ENCODE results near the gene TMEM203. TPM values are rescaled to one million over a fixed set of nuclear protein-coding genes. Genes with fewer than 3 reads are reported as not detected.

The TMEM203 gene
- total and polyA plus RNA-seq, 2 of the 13 experiments (the other 11 are each of a cell fraction or from before 2014, with no cell fraction given) = 23.4 to 36.7 TPM

DNA sequence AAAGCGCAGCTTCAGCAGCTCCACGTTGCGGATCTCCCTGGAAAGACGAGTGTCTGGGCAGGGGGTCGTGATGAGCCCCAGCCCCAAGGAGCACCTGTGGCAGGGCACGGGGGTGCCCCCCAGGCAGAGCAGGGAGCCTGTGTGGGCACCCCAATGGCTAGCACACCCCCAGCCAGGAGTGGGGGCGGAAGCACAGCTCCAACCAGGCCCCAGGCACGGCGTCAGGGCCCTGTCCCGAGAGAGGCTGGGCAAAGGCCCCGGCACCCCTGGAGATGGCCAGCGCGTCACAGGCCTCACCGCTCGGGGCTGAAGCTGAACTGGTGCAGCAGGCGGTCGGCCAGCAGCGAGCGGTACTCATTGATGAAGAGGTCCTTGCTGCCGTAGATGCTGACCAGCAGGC, 25.0 kb downstream of the TMEM203 start (continued):
- TF ChIP-seq, protein P1, sequence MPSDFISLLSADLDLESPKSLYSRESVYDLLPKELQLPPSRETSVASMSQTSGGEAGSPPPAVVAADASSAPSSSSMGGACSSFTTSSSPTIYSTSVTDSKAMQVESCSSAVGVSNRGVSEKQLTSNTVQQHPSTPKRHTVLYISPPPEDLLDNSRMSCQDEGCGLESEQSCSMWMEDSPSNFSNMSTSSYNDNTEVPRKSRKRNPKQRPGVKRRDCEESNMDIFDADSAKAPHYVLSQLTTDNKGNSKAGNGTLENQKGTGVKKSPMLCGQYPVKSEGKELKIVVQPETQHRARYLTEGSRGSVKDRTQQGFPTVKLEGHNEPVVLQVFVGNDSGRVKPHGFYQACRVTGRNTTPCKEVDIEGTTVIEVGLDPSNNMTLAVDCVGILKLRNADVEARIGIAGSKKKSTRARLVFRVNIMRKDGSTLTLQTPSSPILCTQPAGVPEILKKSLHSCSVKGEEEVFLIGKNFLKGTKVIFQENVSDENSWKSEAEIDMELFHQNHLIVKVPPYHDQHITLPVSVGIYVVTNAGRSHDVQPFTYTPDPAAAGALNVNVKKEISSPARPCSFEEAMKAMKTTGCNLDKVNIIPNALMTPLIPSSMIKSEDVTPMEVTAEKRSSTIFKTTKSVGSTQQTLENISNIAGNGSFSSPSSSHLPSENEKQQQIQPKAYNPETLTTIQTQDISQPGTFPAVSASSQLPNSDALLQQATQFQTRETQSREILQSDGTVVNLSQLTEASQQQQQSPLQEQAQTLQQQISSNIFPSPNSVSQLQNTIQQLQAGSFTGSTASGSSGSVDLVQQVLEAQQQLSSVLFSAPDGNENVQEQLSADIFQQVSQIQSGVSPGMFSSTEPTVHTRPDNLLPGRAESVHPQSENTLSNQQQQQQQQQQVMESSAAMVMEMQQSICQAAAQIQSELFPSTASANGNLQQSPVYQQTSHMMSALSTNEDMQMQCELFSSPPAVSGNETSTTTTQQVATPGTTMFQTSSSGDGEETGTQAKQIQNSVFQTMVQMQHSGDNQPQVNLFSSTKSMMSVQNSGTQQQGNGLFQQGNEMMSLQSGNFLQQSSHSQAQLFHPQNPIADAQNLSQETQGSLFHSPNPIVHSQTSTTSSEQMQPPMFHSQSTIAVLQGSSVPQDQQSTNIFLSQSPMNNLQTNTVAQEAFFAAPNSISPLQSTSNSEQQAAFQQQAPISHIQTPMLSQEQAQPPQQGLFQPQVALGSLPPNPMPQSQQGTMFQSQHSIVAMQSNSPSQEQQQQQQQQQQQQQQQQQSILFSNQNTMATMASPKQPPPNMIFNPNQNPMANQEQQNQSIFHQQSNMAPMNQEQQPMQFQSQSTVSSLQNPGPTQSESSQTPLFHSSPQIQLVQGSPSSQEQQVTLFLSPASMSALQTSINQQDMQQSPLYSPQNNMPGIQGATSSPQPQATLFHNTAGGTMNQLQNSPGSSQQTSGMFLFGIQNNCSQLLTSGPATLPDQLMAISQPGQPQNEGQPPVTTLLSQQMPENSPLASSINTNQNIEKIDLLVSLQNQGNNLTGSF (CRISPR knock-in tag; IDR thresholded peaks at IDR 0.05) = no peak
- no peak for TF ChIP-seq IKZF5 (CRISPR knock-in tag; IDR thresholded peaks at IDR 0.05)
- TF ChIP-seq PAF1 (CRISPR knock-in tag; IDR thresholded peaks at IDR 0.05) = no peak
- TF ChIP-seq KAT2B (IDR thresholded peaks at IDR 0.05; ENCODE audit: borderline replicate concordance, low read depth, low read length) = no peak

- no peak for TF ChIP-seq U2AF2 (IDR thresholded peaks at IDR 0.05; ENCODE audit: low read depth, low read length)
- no peak for TF ChIP-seq CHCHD3 (CRISPR knock-in tag; IDR thresholded peaks at IDR 0.05)
- no peak for TF ChIP-seq PHF8 (CRISPR knock-in tag; IDR thresholded peaks at IDR 0.05)
- TF ChIP-seq CC2D1A (CRISPR knock-in tag; IDR thresholded peaks at IDR 0.05) = no peak
- ATAC-seq (no peak), FAIRE-seq (no peak), DNase-seq (ENCODE audit: low spot score) (no peak)
- no peak overlapping the region for H3K27ac ChIP-seq (ENCODE audit: extremely low read length, insufficient read depth, low read length)
- WGBS (ENCODE audit: low lambda C conversion rate) = 98% methylated on average over 15 of the region's 17 CpGs
- H3K4me1 ChIP-seq (ENCODE audit: insufficient read depth, low read length) = no peaks in the 10 kb centered on the region
- H4K20me1 ChIP-seq (ENCODE audit: insufficient read depth, low read length) = no peaks in the 10 kb centered on the region
- H3K27me3 ChIP-seq (ENCODE audit: control insufficient read depth in 1 of 2, insufficient read depth in 2 of 2, low read length in 2 of 2) = no peaks in the 10 kb centered on the region
- peaks cover 23 to 29% of the 10 kb centered on the region in 2 experiments; a peak in 4 of 5 replicates for H3K36me3 ChIP-seq (replicated peaks in 1 of 2; ENCODE audit: control insufficient read depth in 1 of 2, insufficient read depth in 2 of 2, low read length in 2 of 2)
- no peaks in the 10 kb centered on the region for H3K79me2 ChIP-seq (ENCODE audit: insufficient read depth, low read length)
- H3K9me3 ChIP-seq (ENCODE audit: low read length) = no peaks in the 10 kb centered on the region
- H3K4me2 ChIP-seq (ENCODE audit: low read depth, low read length) = no peak overlapping the region
- ChIA-PET CTCF (ENCODE audit: low intra/inter-chr PET ratio, low total read pairs) (no interaction called here), POLR2A (no interaction called here)
- H3K4me3 ChIP-seq (replicated peaks in 1 of 3; ENCODE audit: insufficient read depth in 1 of 3, low read depth in 2 of 3, low read length in 3 of 3) = no peak overlapping the region
- no peak overlapping the region for H2AFZ ChIP-seq (ENCODE audit: low read length)
- BruUV-seq (replicated peaks) = no TSS peak
- no peak overlapping the region for H3K9ac ChIP-seq (ENCODE audit: insufficient read depth, low read depth, low read length)
- intact Hi-C loops (cut with micrococcal nuclease; ENCODE audit: unreplicated experiment) = loop anchor here (10.0 kb wide), 1 partner anchor 65 kb away; the partner anchor contains the start of gene DPP7
- in situ Hi-C loops (cut with HindIII; ENCODE audit: extremely low pct_ligation_motif_present, low pct_unique_long_range_greater_than_20kb) = no loop called here
These were observed 25.7 kb downstream of the TMEM203 start for GRCh38 chr9:137179761-137180160.
